T-helper 2 cell treated with Interferon-gamma antibody and Interleukin-4, amounts not matched to agents 100 ng/mL and 5 ng/mL, for 36 hours (primary cell): ENCODE measurements around the gene CAV3. TPM values are rescaled to one million over a fixed set of nuclear protein-coding genes. Genes with fewer than 3 reads are reported as not detected.

Source experiments
- intact Hi-C: fragments of 100-400 bp; cut with micrococcal nuclease; formaldehyde crosslinking; loops from one replicate; pipeline ENCODE4 v1.15.1; 2023
- total RNA-seq: library from RNA; stranded (reverse); gene quantifications from 2 replicates; pipeline ENCODE4 v1.2.3, GENCODE V29; 2022

The CAV3 gene
- total RNA-seq, 1 donor from 2014 or later, result not detected

DNA sequence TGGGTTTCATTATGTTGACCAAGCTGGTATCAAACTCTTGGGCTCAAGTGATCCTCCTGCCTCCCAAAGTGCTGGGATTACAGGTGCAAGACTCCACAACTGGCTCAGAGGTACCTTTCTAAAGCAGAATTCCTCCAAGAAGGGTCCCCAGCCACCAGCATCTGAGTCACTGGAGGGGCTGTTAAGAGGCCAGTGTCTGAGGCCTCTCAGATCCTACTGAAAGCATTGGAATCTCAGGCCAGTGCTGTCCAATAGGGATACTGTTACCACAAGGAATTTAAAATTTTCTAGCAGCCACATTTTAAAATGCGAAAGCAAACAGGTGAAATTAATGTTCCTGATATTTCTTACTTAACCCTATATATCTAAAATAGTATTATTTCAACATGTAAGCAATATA lies 1.3 kb downstream of the CAV3 start:
- intact Hi-C loops, result no loop called here

DNA sequence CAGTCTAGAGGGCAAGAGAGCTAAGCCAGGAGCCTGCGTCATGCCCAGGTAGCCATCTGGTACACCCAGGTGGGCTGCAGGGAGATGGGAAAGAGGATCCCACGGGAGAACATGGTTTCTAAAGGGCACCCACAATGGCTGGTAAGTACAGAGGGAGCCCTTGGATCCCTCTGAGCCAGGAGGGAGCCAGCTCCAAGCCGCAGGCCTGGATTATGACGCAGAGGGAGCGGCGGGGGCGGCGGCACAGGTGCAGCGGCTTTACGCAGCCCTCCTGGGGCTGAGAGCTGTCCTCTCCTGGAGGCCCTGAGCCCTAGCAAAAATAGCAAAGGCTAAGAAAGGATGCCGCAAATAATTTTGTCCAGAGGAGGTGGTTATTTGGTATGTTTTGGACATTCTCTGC lies 2.8 kb downstream of the CAV3 start:
- intact Hi-C loops, result no loop called here

DNA sequence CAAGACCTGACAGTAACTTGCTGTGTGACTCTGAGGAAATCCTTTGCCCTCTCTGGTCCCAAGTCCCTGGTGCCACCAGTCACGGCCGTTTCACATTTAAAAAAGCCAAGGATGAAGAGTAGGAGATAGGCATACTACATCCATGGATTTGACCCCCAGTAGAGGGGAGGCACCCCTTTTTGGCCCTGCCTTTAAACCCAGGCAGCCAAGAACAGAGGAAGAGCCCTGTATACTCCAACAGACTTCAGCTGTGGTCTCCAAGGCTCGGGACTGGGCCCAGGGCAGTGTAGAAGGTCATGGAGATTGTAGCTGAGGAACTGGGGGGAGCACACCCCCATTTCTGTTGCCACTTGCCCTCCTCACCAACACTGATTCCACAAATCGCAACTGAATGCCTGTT lies 3.7 kb downstream of the CAV3 start:
- intact Hi-C loops, result no loop called here

DNA sequence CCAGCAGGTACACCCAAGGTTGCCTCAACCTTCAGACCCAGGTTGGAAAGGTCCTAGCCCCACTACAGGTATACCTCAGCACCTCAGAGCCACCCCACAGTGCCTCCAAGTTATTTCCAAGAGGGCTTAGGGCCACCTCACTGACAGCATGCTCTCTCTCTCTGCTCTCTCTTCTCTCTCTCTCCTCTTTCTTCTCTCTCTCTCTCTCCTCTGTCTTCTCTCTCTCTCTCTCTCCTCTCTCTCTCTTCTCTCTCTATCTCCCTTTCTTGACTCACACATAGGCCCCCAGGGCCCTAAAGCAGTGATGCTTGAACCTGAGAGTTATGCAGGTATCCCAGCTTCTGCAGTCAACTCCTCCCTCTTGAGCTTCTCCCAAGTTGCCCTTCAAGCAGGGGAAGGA lies 4.2 kb downstream of the CAV3 start:
- intact Hi-C loops, result no loop called here

DNA sequence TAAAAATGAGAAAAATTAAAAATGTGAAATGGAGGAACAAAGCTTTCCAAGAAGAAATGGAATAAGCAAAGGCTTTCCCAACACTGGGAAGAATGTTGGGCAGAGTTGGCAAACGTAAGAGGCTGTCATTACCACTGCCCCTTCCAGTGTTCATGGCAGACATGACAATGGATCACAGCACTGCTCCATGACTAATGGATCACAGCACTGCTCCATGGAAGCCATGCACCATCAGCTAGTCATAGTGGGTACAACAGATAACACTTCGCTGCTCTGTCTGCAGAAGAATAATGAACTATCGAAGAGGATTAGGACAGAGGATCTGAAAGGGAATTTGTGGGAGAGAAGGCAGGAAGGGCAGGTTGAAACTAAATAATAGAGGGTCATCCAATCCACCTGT lies 5.0 kb downstream of the CAV3 start:
- intact Hi-C loops, result no loop called here

DNA sequence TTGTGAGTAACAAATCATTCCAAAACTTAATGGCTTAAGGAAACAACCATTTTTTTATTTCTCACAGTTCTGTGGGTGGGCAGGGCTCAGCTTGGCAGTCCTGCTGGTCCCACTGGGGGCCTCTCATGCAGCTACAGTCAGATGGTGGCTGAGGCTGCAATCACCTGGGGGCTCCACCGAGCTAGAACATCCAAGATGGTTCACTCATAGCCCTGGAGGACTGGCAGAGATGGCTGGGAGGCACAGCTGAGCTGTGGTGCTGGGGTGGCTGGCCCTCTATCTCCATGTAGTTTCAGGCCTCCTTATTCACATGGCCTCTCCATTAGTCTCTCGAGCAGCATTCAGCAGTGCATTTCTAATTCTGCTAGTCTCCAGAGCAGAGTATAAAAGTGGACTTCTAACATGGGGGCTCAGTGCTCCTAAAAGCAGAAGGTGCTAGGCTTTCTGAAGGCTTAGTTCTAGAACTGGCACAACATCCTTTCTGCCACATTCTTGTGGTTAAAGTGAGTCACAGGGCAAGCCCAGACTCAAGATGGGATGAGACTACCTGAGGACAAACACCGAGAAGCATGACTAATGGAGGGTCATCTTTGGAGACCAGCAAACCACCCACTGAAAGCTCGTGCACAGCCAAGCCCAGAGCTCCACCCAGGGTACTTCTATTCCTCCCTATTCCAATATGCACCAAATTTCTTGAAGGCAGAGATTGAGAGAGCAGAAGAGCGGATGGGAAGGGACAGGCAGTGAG lies 6.3 kb downstream of the CAV3 start:
- intact Hi-C loops, result no loop called here

DNA sequence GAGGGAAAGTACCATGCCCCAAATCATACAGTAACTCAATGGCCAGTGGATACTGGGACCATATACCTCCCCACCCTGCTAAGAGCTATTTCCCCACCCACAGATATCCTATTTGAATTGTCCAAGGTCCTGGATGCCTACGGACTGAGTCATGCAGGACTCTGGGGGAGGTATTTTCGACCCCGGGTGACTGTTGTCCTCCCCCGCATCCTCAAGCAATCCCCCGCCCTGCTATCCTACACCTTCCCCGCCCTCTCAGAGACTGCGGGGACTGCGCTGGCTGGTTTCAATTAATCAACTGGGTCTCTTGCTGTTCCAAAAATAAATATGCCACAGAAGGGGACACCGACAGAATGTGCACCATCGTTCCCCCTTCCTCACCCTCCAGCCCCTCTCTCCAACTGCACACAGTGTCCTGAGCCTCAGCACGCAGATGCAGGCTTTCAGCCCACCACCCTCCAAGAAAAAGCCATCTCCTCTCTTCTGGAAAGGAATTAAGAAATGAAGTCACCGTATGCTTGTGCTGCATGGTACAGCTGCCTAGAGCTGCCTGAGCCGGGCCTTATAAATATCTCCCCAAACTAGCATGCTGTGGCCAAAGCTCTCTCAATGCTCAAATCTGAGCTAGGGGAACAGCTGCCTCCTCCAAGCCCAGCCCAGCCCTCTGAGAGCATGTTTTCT lies 8.1 kb downstream of the CAV3 start:
- intact Hi-C loops, result no loop called here

DNA sequence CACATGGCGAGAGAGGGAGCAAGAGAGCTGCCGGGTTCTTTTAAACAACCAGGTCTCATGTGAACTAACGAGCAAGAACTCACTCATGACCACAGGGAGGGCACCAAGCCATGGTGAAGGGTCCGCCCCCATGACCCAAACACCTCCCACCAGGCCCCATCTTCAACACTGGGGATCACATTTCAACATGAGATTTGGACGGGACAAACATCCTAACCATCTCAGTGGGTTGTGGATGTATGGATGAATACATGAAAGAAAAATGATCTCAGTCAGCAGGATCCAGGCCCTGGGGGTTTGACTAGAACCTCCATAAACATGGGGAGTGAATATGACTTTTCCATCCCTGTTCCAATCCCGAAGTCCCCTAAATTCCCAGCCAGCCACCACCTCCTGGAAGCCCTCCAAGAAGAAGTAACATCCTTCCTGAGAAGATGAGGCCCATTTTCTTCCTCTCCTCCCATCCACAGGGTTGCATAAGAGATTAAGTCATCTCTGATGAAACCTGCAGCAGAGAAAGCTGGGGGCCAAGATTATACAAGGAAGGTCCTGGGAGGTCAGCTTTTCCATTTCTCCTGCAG lies 9.5 kb downstream of the CAV3 start:
- intact Hi-C loops, result no loop called here

DNA sequence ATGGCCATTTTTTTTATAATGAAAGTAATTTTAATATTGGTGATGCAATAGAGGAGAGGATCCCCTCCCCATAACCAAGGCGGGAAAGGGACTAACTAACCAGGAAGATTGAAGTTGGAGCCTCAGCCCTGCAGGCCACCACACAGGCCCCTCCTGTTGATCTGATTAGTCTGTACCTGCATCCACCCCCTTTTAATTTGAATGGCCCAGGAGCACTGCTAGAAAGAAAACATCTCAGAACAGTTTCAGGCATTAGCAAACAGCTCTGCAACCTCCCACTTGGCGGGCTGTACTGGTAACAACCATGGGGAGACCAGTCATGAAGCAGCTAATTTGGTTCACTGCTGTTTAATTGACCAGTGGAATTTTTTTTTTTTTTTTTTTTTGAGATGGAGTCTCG lies 10.3 kb downstream of the CAV3 start:
- intact Hi-C loops, result no loop called here

DNA sequence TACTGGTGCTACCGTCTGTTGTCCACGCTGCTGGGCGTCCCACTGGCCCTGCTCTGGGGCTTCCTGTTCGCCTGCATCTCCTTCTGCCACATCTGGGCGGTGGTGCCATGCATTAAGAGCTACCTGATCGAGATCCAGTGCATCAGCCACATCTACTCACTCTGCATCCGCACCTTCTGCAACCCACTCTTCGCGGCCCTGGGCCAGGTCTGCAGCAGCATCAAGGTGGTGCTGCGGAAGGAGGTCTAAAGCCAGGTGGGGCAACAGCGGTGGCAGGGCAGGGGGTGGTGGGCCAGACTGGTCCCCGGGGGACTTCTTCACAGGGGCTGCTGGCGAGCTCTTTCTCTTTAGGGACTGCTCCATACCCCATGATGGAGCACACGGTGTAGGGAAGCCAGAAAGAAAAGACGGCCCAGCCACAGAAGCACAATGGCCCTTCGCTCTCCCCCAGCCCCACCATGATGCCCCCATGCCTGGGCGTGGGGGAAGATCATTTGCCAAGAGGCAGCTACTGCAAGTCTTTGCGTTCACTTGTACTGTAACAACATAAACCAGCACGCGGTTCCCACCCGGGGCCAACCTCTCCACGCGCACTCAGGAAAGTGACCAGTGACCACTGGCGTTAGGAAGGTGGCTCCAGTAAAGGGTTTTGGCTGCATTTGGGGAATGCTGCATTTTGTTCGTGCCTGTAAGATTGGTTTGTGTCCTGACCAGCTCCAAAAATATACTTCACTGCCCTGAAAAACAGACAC lies 12.2 kb downstream of the CAV3 start:
- intact Hi-C loops, result no loop called here

DNA sequence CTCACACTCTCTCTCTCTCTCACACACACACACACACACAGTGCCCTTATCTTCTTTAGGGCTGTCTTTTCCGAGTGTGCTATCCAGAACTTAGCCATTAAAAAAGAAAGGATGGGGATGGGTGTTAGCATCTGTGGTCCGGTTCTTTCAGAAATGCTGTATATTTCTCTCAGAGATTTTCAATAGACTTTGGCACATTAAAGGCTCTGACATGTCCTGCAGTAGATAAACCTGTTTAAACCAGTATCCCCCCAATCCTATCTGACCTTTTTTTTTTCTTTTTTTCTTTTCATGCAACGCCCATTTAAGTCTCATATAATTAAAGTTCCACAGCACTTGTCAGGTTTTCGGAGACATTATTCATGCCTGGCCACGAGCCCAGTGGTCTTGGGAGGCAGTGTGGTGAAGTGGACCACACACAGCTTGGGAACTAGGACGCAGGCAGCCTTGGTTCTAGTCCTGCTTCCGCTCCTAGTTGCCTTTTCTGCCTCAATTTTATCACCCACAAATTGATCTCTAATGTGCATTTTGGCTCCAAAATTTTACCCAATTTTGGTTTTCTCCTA lies 13.3 kb downstream of the CAV3 start:
- intact Hi-C loops, result no loop called here

DNA sequence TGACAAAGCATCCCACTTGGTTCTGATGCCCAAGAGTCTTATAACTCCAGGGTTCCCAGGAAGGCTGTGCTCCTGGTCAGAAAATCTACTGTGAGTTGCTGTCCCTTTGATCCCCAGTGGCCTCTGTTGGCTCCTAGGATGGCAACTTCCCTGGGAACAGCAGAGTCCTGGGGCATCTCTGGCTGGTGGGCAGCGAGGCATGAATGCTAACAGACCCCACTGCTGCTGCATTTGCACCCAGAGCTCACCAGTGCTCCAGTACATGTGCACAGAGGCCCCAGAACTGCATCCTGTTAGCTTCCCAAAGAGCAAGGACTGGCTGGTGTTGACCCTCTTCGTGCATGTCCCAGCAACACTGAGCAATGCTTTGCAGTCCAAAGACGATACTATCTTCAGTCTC lies 15.7 kb downstream of the CAV3 start:
- intact Hi-C loops, result no loop called here

DNA sequence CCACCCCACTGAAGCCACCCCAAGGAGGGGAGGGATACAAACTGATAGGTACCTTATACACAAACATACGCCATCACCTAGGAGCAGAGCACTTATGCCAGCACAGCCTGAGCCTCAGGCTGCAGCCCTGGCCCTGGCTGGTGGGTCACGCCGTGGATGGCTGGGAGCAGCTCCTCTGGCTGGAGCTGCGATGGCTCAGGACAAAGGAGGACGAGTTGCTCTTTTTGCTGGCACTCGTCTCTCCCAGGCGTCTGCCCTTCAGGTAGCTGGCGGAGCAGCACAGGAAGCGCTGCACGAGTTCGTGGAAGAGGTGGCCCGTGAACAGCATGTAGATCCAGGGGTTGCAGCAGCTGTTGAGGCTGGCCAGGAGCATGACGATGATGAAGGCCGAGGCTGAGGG lies 19.2 kb downstream of the CAV3 start:
- intact Hi-C loops, result no loop called here

DNA sequence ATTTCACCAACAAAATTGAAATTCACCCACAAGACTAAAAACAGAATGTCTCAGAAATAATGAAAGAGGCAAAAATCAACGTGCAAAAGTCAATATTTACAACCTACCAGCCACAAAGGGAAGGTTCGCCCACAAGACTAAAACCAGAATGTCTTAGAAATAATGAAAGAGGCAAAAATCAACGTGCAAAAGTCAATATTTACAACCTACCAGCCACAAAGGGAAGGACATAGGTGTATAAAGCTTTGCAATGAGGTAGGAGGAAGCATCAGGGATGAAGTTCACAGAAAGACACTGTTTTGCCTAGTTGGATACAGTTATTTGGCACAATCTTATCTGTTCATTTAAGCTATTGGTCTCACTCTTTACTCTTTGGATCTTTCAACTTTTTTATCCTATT lies 21.5 kb downstream of the CAV3 start:
- intact Hi-C loops, result no loop called here

DNA sequence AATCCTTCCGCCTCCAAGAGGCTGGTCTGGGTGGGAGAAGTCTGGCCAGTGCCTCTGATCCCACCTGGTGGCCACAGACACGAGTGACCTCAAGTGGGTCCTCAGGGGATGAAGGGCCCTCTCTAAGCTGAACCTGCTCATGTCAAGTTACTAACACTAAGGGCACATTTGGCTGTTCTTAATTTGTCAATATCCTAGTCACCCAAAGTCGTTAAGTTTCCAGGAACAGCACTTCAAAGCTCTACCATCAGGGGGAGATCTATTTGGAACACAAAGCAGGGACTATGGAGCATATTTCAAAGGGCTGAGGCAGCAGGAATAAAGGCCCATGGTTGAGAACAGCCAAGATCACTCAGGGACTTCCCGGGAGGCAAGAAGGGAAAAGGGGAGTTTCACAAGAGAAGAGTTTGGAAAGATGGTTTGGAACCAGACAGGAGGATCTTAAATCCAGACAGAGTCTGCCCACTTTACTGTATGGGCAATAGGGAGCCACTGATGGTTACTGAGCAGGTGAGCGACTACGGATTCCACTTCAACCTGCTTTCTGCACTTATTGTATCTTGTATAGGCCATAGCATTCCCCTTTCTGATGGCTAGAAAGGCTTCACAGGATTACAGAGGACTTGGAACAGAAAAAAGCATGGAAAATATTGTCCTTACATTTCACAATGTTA lies 22.1 kb downstream of the CAV3 start:
- intact Hi-C loops, result no loop called here

DNA sequence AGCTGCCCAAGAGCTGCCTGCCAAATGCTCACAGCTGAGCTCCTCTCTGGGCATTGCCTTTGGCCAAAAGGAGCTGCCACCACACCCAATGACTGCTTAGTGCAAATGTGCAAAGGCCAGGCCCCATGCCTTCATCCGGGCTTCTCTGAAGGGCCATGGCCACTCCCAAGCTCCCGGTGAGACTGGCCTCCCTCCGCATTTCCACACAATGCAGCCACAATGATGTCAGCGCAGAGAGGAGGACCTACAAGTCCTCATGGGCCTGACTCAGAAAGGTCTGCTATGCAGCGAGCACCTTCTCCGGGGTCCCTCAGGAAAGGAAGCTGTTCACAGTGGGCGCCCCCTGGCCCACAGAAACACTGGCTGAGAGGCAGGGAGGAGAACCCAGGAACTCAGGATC lies 23.1 kb downstream of the CAV3 start:
- intact Hi-C loops, result no loop called here

DNA sequence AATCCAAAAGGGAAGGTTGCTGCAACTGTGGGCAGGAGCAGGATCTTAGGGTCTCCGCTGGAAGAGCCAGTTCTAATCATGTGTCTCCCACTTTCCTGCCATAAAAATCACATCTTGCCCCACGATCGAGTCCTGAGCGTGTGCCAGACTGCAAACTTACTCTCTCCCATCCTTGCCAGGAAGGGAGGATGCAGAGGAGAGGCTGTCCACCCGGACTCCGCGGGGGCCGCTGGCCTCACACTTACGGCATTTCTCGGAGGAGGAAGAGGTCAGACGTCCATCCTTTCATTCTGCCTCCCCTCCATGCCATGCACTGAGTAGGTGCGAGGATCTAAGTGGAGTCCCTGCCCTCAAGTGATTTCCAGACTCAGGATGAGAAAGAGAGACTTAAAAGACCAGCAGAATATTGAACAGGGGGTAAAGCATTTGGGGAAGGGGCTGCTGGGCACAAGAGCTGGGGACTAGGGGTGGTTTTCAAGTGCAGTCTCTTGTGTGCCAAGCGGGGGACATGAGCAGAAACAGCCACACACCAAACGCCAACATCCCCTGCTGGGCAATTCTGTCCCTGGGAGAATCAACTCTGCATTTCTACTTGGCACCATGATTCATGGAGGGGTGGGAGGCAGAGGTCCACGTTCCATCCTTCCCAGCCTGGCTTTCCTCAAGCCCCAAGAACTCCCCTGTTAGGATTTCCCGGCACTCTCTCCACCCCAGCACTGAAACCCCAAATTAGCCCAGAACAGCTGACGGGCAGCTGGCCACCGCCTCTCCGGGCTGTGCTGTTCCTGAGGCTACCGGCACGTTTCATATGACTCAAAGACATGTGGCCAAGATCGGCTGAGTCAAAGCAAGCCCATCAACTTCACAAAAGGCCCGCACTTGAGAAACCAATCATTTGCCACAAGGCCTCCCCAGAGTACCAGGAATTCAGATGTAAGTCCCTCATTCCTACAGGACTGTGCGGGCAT lies 24.2 kb downstream of the CAV3 start:
- intact Hi-C loops, result no loop called here

DNA sequence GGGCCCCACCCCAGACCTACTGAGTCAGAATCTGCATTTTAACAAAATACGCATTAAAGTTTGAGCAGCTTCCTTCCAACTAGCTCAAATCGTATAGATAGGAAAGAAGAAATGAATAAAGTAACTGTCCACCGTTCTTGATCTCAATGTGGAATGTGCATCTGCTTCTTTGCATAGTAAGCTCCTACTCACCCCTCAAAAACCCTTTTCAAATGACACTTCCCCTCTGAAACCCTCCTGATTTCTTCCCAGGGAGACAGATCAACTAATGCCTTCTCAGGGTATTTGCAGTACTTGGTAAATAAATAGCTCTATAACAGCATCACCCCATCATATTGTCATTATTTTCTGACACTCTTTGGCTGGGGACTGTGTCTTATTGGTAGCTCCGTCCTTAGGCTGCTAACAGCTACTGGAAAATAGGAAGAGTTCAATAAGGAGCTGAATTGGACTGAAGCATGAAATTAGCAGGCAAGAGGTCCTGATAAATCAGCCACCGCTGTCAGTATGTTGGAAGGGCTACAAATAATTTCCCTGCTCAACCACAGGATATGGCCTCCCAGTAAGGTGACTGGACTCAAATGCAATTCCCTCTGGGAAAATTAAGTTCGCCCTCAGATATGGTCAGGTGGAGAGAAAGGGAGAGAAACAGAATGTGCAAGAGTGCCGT lies 25.6 kb downstream of the CAV3 start:
- intact Hi-C loops, result no loop called here

DNA sequence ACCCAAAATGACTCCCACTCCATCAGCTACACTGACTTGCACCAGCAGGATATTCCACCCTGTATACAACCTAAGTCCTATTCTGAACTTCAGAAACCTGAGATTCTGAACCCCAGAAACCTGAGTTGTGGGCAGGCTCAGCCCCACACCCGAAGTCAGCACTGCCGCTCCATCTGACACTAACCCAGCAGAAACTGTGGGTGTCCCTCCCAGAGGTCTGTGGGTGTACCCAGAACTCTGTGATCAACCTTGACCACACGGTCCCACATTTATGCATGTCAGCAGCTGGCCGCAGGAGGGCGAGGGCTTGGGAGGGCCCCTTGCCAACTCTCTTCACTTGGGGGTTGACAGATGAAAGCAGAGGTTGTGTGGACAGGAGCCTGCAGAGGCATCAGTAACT lies 26.5 kb downstream of the CAV3 start:
- intact Hi-C loops, result no loop called here

DNA sequence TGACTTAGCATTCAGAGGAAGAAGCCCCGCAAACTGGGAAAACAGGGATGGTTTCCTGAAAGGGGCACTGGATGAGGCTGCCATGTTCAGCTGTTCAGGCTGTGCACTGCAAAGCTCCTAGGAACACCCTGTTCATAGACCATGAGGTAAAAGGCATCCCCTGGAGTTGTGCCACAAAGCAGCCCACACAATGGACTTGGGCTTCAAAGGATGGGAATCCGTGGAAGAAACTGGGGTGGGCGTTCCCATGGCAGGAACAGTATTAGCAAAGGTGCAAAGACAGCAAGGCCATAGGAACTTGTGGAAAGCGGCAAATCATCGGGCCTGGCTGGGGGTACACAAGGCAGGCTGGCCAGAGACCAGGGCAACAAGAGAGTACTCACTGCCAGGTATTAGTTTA lies 26.9 kb downstream of the CAV3 start:
- intact Hi-C loops, result no loop called here
